ENCODE data around the gene MTREX.

The MTREX gene

DNA sequence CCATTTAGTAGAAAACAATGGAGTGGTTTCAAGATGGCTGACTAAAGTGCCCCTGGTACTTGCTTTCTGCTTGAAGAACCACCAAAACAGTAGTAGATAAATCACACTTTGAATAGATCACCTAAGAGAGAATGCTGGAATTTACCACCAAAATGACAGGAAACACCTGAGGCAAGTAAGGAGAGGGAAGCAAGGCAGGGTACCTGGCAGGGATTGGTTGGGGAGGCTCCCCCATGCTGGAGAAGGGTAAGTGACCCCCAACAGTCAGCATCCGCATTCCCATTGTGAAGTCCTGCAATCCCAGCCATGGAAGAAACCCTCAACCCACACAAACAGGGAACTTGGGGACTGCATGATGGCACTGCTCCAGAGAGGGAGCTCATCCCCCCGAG lies 121.4 kb downstream of the MTREX start:
- DNase-seq (ENCODE audit: low read depth, low spot score): no peak

DNA sequence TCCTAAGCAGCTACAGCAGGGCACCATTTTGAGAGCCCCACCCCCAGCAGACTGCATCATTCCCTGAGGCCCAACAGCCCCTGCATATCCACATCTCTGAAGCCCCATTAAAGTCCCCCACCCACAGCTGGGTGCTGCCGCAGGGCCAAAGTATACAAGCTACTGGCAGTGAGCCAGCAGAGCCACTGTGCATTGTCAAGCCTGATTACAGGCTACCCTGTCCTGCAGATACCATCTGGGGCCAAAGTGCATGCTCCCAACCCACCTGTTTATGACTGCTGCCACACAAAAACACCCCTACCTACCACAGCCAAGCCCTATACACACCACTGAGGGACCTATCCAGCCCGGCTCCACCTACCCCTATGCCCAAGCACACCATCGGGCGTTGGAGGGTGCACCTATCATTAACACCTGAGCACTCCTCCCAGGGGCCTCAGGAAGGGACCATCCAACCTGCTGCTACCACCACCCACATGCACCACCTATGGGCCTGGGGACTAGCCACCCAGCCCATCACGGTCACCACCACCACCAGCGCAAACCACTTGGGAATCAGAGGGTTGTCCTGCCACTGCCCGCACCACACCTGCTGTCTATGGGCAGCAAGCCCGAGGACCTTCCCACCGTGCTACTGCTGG lies 121.9 kb downstream of the MTREX start:
- no peak for DNase-seq (ENCODE audit: low read depth, low spot score)

DNA sequence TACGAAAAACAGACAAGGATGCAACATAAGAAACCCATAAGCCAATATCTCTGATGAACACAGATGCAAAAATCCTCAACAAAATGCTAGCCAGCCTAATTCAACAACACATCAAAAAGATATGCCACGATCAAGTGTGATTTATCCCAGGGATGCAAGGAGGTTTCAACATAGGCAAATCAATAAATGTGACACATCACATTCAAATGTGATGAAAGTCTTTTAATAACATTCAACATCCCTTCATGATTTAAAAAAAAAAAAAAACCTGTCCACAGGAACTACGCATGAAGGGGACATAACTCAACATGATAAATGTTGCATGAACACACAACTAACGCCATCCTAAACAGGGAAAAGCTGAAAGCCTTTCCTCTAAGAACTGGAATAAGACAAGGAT lies 124.8 kb downstream of the MTREX start:
- no peak for DNase-seq (ENCODE audit: low read depth, low spot score)

DNA sequence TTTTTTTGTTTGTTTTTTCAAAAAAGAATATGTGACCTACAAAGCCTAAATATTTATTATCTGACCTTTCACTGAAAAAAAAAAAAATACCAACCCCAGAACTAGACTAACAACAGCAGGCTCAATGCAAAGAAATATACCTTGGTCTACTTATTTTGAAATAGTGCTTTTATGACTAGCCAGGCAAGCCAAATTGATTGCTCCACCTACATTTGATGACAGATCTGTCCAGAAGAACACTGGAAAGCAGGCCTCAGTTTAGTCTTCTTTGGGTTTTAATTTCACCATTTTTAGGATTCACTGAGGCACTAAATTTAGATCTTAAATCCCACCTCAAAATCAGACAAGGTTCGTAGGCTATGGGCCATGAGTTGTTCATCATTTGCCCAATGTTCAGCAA lies 129.7 kb downstream of the MTREX start:
- no peak for DNase-seq (ENCODE audit: low read depth, low spot score)

DNA sequence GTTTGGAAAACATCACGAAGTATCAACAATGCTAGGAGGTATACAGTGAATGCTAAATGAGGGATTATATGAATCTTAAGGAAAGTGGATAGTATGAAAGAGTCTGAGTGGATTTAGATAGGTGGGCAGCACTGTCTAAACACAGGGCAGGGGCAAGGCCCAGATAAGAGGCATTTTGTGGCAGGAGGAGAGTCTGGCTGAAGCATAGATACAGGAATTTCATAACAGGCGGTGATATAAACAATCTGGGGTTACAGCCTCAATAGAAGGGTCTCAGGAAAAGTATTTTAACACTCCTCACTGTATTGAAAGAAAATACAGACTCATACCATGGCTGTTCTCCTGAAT lies 130.0 kb downstream of the MTREX start:
- DNase-seq (ENCODE audit: low read depth, low spot score): no peak

DNA sequence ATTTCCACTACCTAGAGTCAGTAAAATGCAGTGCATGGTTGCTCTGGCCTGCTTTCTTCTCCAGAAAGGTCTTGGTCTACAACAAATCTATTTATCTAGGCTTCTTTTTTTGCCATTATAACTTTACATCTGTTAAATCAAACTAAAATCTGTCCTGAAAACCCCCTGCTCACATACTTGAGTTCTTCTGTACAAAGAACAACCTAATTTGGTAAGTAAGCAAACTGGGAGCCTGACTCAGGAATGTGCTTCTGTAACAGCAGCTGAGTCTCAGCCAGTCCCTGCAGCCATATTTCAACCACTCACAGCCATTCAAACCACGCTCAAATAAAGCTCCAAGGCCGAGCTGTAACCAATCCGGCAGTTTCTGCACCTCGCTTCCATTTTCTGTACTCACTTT lies 131.2 kb downstream of the MTREX start:
- DNase-seq (ENCODE audit: low read depth, low spot score): no peak

DNA sequence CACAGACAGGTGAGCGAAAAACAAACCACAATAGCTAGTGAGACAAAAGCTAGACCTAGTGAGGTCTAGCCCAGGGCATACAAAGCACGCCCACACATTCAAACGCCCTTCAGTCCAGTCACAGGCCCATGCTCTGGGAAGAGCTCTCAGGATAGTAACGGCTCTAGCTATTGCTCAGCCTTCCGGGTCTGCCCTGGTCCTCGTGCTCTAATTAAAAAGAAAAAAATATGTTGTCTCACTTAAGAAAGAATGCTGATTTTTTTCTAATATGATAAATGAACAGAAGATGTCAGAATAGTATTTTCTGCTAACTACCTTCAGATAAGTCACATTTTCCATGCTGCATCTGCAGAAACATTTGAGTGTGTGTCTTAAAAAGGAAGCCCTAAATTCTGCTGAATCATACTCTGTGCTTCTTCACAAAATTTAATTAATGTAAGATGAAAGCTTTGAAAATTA lies 132.4 kb downstream of the MTREX start:
- no peak for DNase-seq (ENCODE audit: low read depth, low spot score)

DNA sequence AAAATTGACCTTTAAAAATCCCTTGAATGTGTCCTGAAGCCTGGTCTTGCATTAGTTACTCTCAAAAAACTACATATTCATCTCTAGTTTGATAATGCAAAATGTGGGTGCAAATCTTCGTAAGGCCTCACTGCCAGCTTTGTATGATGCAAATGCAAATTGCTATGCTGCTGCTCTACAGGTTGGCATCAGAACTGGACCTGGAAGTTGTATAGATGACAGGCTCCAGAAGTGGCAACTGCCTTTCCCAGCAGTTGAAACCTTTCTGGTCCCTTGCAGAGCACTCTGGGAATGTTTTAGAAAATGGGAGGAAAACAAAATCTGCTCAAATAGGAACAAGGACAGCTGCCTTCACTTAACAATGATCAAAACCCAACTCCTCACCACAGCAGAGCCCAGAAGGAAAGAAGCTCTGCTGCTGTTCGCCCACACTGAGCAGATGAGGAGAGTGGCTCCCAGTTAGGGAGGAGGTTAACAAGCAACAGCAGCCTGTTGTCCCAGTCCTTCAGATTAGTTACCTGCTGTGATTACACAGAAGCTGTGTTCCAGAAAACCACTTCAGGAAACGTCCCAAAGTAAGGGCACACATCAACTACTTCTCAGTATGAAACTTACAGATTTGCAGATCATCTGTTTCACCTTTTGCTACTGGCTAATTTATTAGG lies 133.4 kb downstream of the MTREX start:
- no peak for DNase-seq (ENCODE audit: low read depth, low spot score)

DNA sequence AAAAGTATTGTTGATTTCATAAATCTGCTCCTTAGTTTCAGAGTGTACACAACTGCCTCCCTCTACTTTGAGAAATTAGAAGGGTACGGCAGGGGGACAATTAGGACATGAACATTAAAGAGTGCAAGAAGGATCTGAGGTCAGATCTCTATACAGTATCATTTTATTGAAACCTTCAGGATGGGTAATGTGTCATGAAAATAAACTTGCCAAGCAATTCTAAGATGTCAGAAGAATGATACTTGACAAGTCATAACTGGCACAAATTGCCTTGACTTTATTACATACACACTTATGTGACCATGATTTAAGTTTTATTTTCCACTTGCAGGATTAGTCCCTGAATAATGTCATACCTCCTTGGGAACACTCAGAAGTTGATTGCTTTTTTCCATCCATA lies 134.2 kb downstream of the MTREX start:
- no peak for DNase-seq (ENCODE audit: low read depth, low spot score)

DNA sequence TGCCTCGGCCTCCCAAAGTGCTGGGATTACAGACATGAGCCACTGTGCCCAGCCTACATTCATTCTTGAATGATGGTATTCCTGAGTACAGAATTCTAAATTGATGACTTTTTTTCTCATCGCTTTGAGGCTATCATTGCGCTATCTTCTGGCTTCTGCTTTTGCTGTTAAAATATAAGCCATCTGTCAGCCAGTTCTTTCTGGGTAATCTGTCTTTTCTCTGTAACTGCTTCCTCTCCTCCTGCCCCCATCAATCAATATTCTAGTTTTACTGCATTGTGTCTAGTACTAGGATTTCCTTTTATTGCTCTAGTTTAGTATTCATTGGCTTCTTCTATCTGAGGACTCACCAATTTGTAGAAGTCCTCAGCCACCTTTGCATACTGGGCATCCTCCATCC lies 138.0 kb downstream of the MTREX start:
- no peak for DNase-seq (ENCODE audit: low read depth, low spot score)

DNA sequence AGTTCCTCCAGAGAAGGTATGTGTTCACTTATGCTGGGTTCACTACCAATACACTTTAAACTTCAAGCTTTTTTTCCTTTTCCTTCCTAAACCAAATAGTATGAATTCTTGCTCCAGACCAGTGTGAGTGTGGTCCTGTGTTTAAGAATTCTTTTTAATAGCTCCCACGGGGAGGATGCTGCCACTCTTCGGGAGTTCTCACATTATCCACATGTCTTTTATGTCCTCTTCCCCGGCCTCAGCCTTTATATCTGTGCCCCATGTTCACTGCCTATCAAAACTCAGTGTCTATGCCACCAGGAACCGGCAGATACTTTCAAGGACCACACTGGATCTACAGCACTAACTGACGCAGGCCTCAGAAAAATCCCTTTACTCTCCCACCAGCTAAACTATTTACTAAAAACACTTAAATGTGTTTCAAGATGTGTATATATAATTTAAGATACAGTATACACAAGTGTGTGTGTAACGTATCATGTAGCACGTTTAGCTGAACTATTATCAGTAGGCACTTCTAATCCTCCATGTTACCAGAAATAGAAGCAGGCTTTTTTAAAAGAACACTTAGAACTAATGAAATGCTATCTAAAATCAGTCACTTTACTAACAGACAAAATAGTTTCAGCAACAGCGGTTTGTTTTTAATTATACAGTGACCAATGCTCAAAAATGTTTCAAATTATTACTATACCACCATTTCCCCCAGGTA lies 139.0 kb downstream of the MTREX start:
- DNase-seq (ENCODE audit: low read depth, low spot score): no peak

DNA sequence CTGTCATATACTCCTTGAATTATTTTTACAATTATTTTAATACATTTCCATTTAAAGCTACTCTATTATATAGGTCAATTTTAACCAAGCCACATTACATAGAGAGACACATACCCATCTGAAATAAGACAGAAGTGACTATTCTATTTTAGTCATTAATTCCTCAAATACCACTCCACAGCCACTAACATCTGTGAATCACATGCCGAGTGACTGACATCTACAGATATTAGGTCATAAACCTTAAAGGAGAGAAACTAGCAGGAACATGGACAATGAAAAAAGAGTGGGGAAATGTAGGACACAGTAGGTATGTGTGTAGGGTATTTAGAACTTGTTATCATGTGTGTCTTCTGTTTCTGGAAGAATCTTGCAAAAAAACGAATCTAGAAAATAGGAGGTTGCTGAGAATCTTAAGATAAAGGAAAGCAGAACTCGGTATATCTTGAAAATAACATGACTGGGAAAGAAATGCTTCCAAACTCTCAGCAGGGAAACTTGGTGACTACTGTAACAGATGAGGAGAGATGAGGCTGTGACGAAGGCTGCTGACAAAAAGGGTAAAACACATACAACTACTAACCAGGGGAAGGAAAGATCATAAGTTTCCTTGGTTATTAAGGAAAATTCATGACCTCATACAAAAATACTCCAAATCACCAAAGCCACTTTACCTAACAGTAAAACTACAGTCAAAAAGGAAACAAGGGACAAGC lies 142.4 kb downstream of the MTREX start:
- no peak for DNase-seq (ENCODE audit: low read depth, low spot score)

DNA sequence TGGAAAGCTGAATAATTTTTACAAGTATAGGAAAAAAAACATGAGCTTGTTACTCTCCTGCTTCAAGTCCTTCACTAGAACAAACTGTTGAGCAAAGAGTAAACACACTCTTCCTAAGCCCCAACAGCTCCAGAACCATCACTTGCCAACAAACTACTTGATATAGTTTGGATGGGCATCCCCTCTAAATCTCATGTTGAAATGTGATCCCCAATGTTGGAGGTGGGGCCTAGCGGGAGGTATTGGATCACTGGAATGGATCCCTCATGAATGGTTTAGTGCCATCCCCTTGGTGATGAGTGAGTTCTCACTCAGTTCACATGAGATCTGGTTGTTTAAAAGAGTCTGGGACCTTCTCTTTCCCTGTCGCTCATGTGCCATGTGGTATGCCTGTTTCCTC lies 144.2 kb downstream of the MTREX start:
- no peak for DNase-seq (ENCODE audit: low read depth, low spot score)

DNA sequence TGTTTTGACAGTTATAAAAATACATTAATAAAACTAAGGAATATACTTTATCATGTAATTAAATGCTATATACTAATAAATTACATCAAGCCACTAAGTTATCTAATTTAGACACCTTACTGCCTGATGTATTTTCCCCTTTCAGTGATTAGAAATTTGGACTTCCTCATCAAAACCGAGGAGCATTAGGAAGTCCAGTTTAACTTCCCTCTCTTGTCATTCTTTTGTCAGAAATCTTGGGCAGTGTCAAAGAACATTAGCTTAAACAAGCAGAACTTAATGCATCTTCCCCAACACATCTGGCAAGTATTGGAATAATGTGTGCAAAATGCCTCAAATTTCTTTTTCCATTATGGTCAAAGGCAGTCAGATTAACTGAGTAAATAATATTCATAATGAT lies 145.4 kb downstream of the MTREX start:
- no peak for DNase-seq (ENCODE audit: low read depth, low spot score)

DNA sequence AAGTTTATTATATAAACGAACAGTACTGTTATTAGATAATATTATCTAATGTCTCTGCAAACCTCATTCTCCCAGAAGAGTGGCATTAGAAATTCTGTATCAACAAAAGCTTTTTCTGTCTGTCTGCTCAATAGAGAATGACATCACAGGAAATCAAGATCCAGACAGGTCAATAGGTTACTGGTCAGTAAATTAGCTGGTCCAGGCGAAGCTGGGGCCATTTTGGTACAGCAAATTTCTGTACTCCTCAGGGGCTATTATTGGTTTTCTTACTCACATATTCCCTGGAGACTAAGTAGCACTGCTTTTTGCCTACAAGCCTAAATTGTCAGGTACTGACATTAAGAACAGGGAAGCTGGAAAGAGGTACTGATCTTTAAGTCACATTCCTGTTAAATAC lies 146.5 kb downstream of the MTREX start:
- no peak for DNase-seq (ENCODE audit: low read depth, low spot score)

DNA sequence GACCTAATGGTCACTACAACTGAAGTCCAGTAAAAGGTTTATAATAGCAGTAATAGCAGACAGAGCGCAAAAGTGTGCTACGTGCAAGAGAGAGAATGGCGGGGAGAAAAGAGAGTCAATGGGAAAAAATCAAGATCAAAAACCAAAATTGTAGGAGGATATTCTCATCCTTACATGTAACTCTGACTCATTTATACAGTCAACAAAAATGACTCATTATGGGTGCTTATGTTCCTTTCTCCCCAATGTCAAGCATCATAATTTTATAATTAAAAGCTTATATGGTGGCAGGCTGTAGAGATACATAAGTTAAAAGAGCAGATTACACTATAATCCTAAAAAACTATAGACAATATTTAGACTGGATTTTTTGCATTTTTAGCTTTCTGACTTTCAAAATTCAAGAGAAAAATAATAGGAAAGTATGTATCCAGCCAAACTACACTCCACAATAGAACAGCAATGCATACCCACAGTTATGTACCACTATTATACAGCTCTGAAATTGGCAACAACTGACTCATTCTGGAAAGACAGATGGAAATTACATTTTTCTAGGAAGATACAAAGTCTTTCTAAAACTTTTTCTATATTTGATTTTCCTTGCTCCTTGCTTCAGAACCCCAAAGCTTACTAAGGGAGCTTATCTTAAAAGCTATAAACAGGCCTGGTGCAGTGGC lies 148.6 kb downstream of the MTREX start:
- no peak for DNase-seq (ENCODE audit: low read depth, low spot score)

DNA sequence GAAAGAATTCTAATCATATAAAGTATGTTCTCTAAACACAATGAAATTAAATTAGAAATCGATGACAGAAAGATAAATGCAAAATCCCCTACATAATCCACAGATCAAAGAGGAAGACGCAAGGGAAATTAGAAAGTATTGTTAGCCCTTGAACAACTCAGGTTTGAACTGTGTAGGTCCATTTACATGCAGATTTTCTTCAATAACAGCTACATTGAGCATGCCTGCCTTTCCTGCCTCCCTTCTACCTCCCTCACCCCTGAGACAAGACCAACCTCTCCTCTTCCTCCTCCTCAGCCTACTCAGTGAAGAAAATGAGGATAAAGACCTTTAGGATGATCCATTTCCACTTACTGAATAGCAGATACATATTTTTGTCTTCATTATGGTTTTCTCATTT lies 151.8 kb downstream of the MTREX start:
- no peak for DNase-seq (ENCODE audit: low read depth, low spot score)

DNA sequence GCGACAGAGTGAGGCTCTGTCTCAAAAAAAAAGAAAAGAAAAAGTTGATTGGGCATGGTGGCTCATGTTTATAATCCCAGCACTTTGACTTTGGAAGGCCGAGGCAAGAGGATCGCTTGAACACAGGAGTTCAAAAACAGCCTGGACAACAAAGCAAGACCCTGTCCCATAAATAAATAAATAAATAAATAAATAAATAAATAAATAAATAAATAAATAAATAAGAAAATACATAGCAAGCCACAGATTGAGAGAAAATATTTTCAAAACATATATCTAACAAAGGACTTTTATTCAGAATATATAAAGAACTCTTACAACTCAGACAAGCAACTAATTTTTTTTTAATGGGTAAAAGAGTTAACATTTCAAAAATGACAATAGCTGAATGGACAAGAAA lies 155.8 kb downstream of the MTREX start:
- no peak for DNase-seq (ENCODE audit: low read depth, low spot score)

DNA sequence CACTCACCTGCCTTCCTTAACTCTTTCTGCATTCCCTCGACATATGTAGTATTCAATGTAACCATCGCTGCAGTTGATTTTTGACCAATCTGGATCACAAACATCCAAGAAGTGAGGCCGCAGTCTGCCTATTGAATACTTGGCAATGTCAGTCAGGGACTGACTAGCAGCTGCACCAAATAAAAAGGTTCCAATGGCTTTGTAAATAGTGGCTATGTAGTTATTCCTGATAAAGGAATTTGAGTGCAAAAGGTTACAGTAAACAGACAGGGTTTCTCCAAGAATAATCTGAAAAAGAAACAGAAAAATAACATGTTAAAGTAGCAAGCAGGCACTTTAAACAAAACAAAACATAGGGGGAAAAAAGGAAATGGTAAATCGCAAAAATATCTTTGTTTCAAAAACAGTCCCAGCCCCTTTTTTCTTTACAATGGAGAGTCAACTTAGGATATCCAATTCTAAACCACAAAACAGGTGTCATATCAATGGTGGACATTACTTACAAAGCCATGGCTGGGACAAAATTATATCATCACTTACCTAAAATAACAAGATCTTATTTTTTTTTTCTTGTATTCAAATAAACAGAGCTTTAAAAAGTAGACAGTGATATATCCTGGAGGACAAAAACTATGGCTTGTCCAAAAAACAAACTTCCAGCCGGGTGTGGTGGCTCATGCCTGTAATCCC lies 160.2 kb downstream of the MTREX start:
- DNase-seq (ENCODE audit: low read depth, low spot score): no peak

DNA sequence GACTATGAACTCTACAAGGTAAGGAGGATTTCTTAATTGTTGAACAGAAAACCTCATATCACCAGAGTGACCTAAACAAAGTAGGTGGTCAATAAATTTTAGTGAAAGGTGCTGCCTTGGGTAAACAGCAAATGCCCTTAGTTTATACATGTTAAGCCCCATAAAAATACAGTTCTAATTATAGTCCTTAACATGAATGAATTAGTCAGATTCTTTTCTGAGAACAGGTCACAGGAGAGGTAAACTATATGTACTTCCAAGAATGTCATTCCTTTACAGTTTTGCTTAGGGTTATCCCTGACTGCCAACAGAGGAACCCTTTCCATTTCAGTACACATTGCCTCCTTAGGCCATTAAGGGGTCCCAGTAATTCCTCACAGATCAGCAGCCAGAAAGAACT lies 162.1 kb downstream of the MTREX start:
- DNase-seq (ENCODE audit: low read depth, low spot score): no peak

DNA sequence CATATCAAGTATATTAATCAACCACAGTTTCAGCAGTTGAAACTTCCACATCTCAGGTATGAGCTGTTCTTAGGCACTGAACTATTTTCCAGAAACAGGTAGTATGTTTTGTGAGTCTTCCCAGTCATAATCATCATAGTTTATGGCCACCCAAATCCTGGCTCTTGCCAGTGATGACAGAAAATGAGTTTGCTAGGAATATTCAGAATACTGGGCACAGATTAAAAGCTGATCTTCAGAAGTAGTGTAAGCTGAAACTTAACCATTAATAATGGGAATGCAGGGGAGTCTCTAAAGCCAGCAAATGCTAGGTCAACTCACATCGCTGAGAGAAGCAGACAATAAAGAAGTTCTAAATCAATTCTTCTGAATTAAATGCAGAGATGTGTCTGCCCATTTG lies 162.5 kb downstream of the MTREX start:
- no peak for DNase-seq (ENCODE audit: low read depth, low spot score)

All from iPS DF 19.7 (cell line).